Pancreas (tissue), 10 donors: ENCODE data around the gene CBS. TPM values are rescaled to one million over a fixed set of nuclear protein-coding genes. Genes with fewer than 3 reads are reported as not detected.

Experiments used
- ATAC-seq, 4 donors: fragments of 200-7000 bp; cut with Tn5 transposase; one replicate each; pipeline versions ENCODE4 v1.8.0 to v1.9.1; 2020; ENCODE audit warnings: mild to moderate bottlenecking in 4 of 4, moderate library complexity in 4 of 4
- DNase-seq, 6 donors: peaks; one replicate each; pipeline ENCODE4 v3.0.0-alpha.2; 2020
- FAIRE-seq: peaks from 2 replicates; lab custom pipeline; 2012; peaks lifted over from hg19 to GRCh38; lab: Jason Lieb, UNC
- H3K27ac ChIP-seq, 4 donors: fragments of 200-600 bp; sonication (generic); 1 replicate in 3 of 4; 2 replicates in 1 of 4; pipeline versions ENCODE4 v1.5.0 to v1.8.0; 2020
- H3K27me3 ChIP-seq, 4 donors: fragments of 200-600 bp; one replicate each; pipeline ENCODE4 v1.8.0; 2021
- H3K36me3 ChIP-seq, 3 donors: fragments of 200-600 bp; sonication (generic) in 1 of 3; one replicate each; pipeline versions ENCODE4 v1.5.0 to v1.8.0; 2020 to 2021
- H3K4me1 ChIP-seq, 3 donors: fragments of 200-600 bp; one replicate each; pipeline ENCODE4 v1.8.0; 2021
- H3K4me3 ChIP-seq, 4 donors: fragments of 200-600 bp; sonication (generic) in 2 of 4; one replicate each; pipeline versions ENCODE4 v1.5.0 to v1.8.0; 2020 to 2021
- H3K9me3 ChIP-seq, 4 donors: fragments of 200-600 bp; one replicate each; pipeline ENCODE4 v1.8.0; 2021
- WGBS, 2 donors: extraction: QIAGEN DNeasy Blood & Tissue Kit; methylation state at CpG; one replicate each; pipeline ENCODE4 v1.1.7; 2013; 5-methylcytosine and 5-hydroxymethylcytosine counted together
- intact Hi-C, 3 donors: fragments of 100-400 bp; cut with DNase I; formaldehyde crosslinking; loops; one replicate each; pipeline versions ENCODE4 v1.11.1 to v1.14.2; 2022
- polyA plus RNA-seq, 2 donors: library from polyadenylated mRNA; stranded (reverse); fragments of 200-250 nt; gene quantifications; one replicate each; pipeline ENCODE4 v1.2.3, GENCODE V29; 2013
- total RNA-seq, 6 donors: library from RNA; stranded (reverse); fragmentation: NEBNext Ultra II Directional in 4 of 6; extraction: Animal tissue kit (Norgen Biotek cat#: 25700) in 4 of 6; gene quantifications; one replicate each; pipeline versions ENCODE4 v1.2.1 to v1.2.4, GENCODE V29; 2021 to 2023
- TF ChIP-seq, protein P1 (sequence below), 4 donors: fragments of 200-600 bp; sonication (generic) in 3 of 4; IDR thresholded peaks; one replicate each; pipeline versions ENCODE4 v1.5.0 to v1.8.0; 2021; ENCODE audit warnings: antibody characterized with exemption in 4 of 4
- donor health status: healthy with polysubstance abuse.
- donor health status: DM: no; HTN: no; CAD: no; lungs with moderate emphysema.
- donor health status: DM: no; HTN: no; CAD: no.
- donor health status: control.
- donor health status: control.
- donor health status: Bipolar disorder and iron deficiency.
- donor health status: DM: yes; HTN: yes; CAD: no.
- donor health status: DM: no; HTN: no; CAD: no.
- donor health status: DM: no; HTN: no; CAD: no.
- donor health status: DM: yes; HTN: yes; CAD: no.

Gene CBS
- total and polyA plus RNA-seq, 8 donors: 24.4 to 168 (median 91.6) TPM

- 45 to 47% methylated on average over 9 of the region's 9 CpGs for WGBS, 2 donors
- TF ChIP-seq, protein P1, sequence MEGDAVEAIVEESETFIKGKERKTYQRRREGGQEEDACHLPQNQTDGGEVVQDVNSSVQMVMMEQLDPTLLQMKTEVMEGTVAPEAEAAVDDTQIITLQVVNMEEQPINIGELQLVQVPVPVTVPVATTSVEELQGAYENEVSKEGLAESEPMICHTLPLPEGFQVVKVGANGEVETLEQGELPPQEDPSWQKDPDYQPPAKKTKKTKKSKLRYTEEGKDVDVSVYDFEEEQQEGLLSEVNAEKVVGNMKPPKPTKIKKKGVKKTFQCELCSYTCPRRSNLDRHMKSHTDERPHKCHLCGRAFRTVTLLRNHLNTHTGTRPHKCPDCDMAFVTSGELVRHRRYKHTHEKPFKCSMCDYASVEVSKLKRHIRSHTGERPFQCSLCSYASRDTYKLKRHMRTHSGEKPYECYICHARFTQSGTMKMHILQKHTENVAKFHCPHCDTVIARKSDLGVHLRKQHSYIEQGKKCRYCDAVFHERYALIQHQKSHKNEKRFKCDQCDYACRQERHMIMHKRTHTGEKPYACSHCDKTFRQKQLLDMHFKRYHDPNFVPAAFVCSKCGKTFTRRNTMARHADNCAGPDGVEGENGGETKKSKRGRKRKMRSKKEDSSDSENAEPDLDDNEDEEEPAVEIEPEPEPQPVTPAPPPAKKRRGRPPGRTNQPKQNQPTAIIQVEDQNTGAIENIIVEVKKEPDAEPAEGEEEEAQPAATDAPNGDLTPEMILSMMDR (IDR thresholded peaks at IDR 0.05): no peak
- peak; percentile 79 to 85 (median 82) for ATAC-seq
- no peak overlapping the region for H3K4me3 ChIP-seq
- H3K36me3 ChIP-seq: no peaks in the 10 kb centered on the region
- no peak overlapping the region for H3K27ac ChIP-seq
- peaks cover 7 to 16% (median 14%) of the 10 kb centered on the region in 3 donors for H3K4me1 ChIP-seq
- H3K27me3 ChIP-seq: no peaks in the 10 kb centered on the region
- FAIRE-seq: no peak
- H3K9me3 ChIP-seq: no peaks in the 10 kb centered on the region
- intact Hi-C loops: no loop called here
- DNase-seq: peak in 5 of 6 donors; percentile 59 to 75 (median 68)
Measured at GRCh38 chr21:43005635-43006034, 70.0 kb downstream of the CBS start.

DNA sequence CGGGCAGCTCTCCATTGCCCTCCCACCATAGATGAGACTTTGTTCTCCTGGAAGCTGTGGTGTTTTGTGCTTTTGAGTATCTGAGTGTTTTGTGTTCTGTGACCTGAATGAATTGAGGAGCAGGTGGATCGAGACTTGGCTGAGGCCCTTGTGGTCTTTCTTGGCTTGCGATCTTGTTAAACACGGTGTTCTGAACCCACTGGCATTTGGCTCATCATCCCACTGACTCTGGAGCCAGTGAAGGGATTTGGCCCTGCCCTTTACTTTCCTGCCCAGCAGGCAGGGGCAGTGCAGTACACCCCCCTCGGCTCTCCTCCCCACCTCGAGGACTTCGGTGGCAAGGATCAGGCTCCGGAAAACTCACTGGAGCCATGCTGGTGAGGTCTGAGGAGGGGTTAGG is 70.7 kb downstream of the CBS start:
- intact Hi-C loops: no loop called here
- FAIRE-seq: no peak

More for the DNA sequence above, 70.7 kb downstream of the CBS start:
- ATAC-seq: no peak
- TF ChIP-seq, protein P1 (IDR thresholded peaks at IDR 0.05): no peak
- no peak overlapping the region for H3K4me3 ChIP-seq
- H3K36me3 ChIP-seq: no peaks in the 10 kb centered on the region
- no peaks in the 10 kb centered on the region for H3K27me3 ChIP-seq
- H3K9me3 ChIP-seq: no peaks in the 10 kb centered on the region
- H3K4me1 ChIP-seq: peaks cover 7 to 16% (median 14%) of the 10 kb centered on the region in 3 donors
- H3K27ac ChIP-seq: no peak overlapping the region
- no peak for DNase-seq
- 60 to 67% methylated on average over 8 of the region's 8 CpGs for WGBS, 2 donors

Other genes starting within 250 kb of the CBS start
- gene WDR4, start 196.3 kb downstream of the CBS start, total RNA-seq: 10 to 100 TPM in 2 of 6 donors, 1 to 10 TPM in 4; 5.2 to 13.0 (median 8.8) TPM
- 10 to 100 TPM in 1 of 2 donors, 1 to 10 TPM in 1; 7.4 to 17.8 TPM for gene WDR4, start 196.3 kb downstream of the CBS start, polyA plus RNA-seq
- 10 to 100 TPM; 16.6 to 30.1 (median 21.9) TPM for gene NDUFV3, start 182.5 kb downstream of the CBS start, total RNA-seq
- gene NDUFV3, start 182.5 kb downstream of the CBS start, polyA plus RNA-seq: 10 to 100 TPM; 18.6 to 23.0 TPM
- gene ERVH48-1, start 150.2 kb downstream of the CBS start, total RNA-seq: under 1 TPM in 4 of 6 donors, not detected in 2; 0.06 to 0.32 (median 0.07) TPM
- gene ERVH48-1, start 150.2 kb downstream of the CBS start, polyA plus RNA-seq: under 1 TPM; 0.23 to 0.42 TPM
- 10 to 100 TPM in 1 of 6 donors, 1 to 10 TPM in 5; 5.2 to 10.2 (median 6.0) TPM for gene PKNOX1, start 101.3 kb downstream of the CBS start, total RNA-seq
- gene PKNOX1, start 101.3 kb downstream of the CBS start, polyA plus RNA-seq: 1 to 10 TPM; 6.0 to 8.2 TPM
- gene U2AF1, start 31.7 kb upstream of the CBS start, total RNA-seq: 10 to 100 TPM in 5 of 6 donors, 1 to 10 TPM in 1; 3.9 to 30.5 (median 15.0) TPM
- gene U2AF1, start 31.7 kb upstream of the CBS start, polyA plus RNA-seq: 10 to 100 TPM; 27.0 to 27.6 TPM
- gene CRYAA, start 93.2 kb upstream of the CBS start, total RNA-seq: not detected
- not detected for gene CRYAA, start 93.2 kb upstream of the CBS start, polyA plus RNA-seq